HG02571 (cell line): Measurements from ENCODE around the gene PTMA.
"Not testable (repeated sequence)": the region's sequence is repeated elsewhere in the genome, so short reads cannot be mapped to it uniquely, and the experiment has no call there.

Source experiments
- ATAC-seq: cut with Tn5 transposase; IDR thresholded peaks from one replicate; pipeline ENCODE4 v1.9.1; 2021; ENCODE audit warnings: mild to moderate bottlenecking, moderate library complexity; ENCODE audit not compliant: unreplicated experiment

The PTMA gene

GRCh38 chr2:231714639-231715498 lies 6.5 kb downstream of the PTMA start:
- no peak for ATAC-seq

- ATAC-seq: no peak
Measured at GRCh38 chr2:231715499-231715837, 7.1 kb downstream of the PTMA start.

- no peak for ATAC-seq
Measured at GRCh38 chr2:231715988-231716616, 7.8 kb downstream of the PTMA start.

- ATAC-seq: no peak
Measured at GRCh38 chr2:231716666-231717280, 8.4 kb downstream of the PTMA start.

GRCh38 chr2:231717281-231718171 lies 9.2 kb downstream of the PTMA start:
- ATAC-seq: peak; percentile 33

GRCh38 chr2:231718799-231719198 lies 10.5 kb downstream of the PTMA start:
- ATAC-seq: no peak

GRCh38 chr2:231720292-231720986 lies 12.1 kb downstream of the PTMA start:
- ATAC-seq: no peak

- ATAC-seq: peak; percentile 46
Measured at GRCh38 chr2:231720987-231721966, 13.0 kb downstream of the PTMA start.

- no peak for ATAC-seq
Measured at GRCh38 chr2:231722721-231723307, 14.5 kb downstream of the PTMA start.

GRCh38 chr2:231725476-231725875 lies 17.2 kb downstream of the PTMA start:
- no peak for ATAC-seq

GRCh38 chr2:231726276-231726675 lies 18.0 kb downstream of the PTMA start:
- no peak for ATAC-seq

GRCh38 chr2:231727621-231728020 lies 19.3 kb downstream of the PTMA start:
- ATAC-seq: no peak

- ATAC-seq: no peak
Measured at GRCh38 chr2:231732604-231733003, 24.3 kb downstream of the PTMA start.

GRCh38 chr2:231737761-231738160 lies 29.4 kb downstream of the PTMA start:
- ATAC-seq: no peak

- no peak for ATAC-seq
Measured at GRCh38 chr2:231743376-231744116, 35.2 kb downstream of the PTMA start.

- ATAC-seq: no peak
Measured at GRCh38 chr2:231745303-231746038, 37.1 kb downstream of the PTMA start.

- not testable (repeated sequence) for ATAC-seq
Measured at GRCh38 chr2:231748153-231748896, 40.0 kb downstream of the PTMA start.
